OCI-LY1 (cell line): ENCODE data around the gene MRPL43.

Experiments
- H2AFZ ChIP-seq: fragments of 200-600 bp; sonication (generic), shearing (Covaris generic); 2 replicates; pipeline ENCODE4 v1.6.0; 2014; ENCODE audit warnings: antibody characterized with exemption, mild to moderate bottlenecking, low read length
- H3F3A ChIP-seq: fragments of 200-600 bp; sonication (generic), shearing (Covaris generic); 2 replicates; pipeline ENCODE4 v1.6.0; 2014; ENCODE audit warnings: mild to moderate bottlenecking, antibody characterized with exemption, low read length, moderate library complexity; ENCODE audit not compliant: insufficient read depth
- H3K27ac ChIP-seq: fragments of 200-600 bp; sonication (generic); 2 replicates; pipeline ENCODE4 v1.5.1; 2014; ENCODE audit warnings: low read length, mixed run types, mild to moderate bottlenecking, low read depth; ENCODE audit not compliant: poor library complexity, severe bottlenecking
- H3K27me3 ChIP-seq: fragments of 200-600 bp; sonication (generic); 2 replicates; pipeline ENCODE4 v1.6.0; 2014; ENCODE audit warnings: antibody characterized with exemption, mild to moderate bottlenecking, low read length, moderate library complexity; ENCODE audit not compliant: insufficient read depth
- H3K36me3 ChIP-seq: fragments of 200-600 bp; sonication (generic); 2 replicates; pipeline ENCODE4 v1.6.1; 2014; ENCODE audit warnings: mild to moderate bottlenecking, antibody characterized with exemption, low read length, moderate library complexity, mixed read lengths; ENCODE audit not compliant: insufficient read depth
- H3K4me1 ChIP-seq: fragments of 200-600 bp; sonication (generic); 2 replicates; pipeline ENCODE4 v1.5.1; 2014; ENCODE audit warnings: mild to moderate bottlenecking, low read length, moderate library complexity; ENCODE audit not compliant: insufficient read depth, severe bottlenecking
- H3K4me2 ChIP-seq: fragments of 200-600 bp; sonication (generic), shearing (Covaris generic); 2 replicates; pipeline ENCODE4 v1.6.1; 2014; ENCODE audit warnings: low read length
- H3K4me3 ChIP-seq: fragments of 200-600 bp; sonication (generic); 2 replicates; pipeline ENCODE4 v1.5.1; 2014; ENCODE audit warnings: low read length, low read depth, mild to moderate bottlenecking, mixed read lengths; ENCODE audit not compliant: poor library complexity, severe bottlenecking
- H3K79me2 ChIP-seq: fragments of 200-600 bp; shearing (Covaris generic); 2 replicates; pipeline ENCODE4 v1.6.1; 2016; ENCODE audit warnings: mixed run types, low read length, mixed read lengths; ENCODE audit not compliant: insufficient read depth
- H3K9ac ChIP-seq: fragments of 200-600 bp; sonication (generic), shearing (Covaris generic); 2 replicates; pipeline ENCODE4 v1.6.1; 2014; ENCODE audit warnings: mild to moderate bottlenecking, low read length, mixed read lengths
- H3K9me2 ChIP-seq: fragments of 200-600 bp; sonication (generic), shearing (Covaris generic); 2 replicates; pipeline ENCODE4 v1.6.1; 2014; ENCODE audit warnings: low read depth, mild to moderate bottlenecking, low read length, mixed read lengths
- H3K9me3 ChIP-seq: fragments of 200-600 bp; shearing (Covaris generic); 2 replicates; pipeline ENCODE4 v1.6.1; 2014; ENCODE audit warnings: low read length, mixed read lengths
- H4K20me1 ChIP-seq: fragments of 200-600 bp; sonication (generic), shearing (Covaris generic); 2 replicates; pipeline ENCODE4 v1.6.0; 2016; ENCODE audit warnings: mild to moderate bottlenecking, low read length; ENCODE audit not compliant: insufficient read depth
- CTCF ChIP-seq: fragments of 200-600 bp; sonication (generic), shearing (Covaris generic); IDR thresholded peaks from 2 replicates; pipeline ENCODE4 v1.5.1; 2017; ENCODE audit warnings: mild to moderate bottlenecking, antibody characterized with exemption, low read length, moderate library complexity, mixed read lengths
- EZH2 ChIP-seq: fragments of 200-600 bp; sonication (generic), shearing (Covaris generic); IDR thresholded peaks from 2 replicates; pipeline ENCODE4 v1.8.0; 2017; ENCODE audit warnings: borderline replicate concordance, mixed run types, mild to moderate bottlenecking, antibody characterized with exemption, low read length, moderate library complexity, mixed read lengths

Gene MRPL43

DNA sequence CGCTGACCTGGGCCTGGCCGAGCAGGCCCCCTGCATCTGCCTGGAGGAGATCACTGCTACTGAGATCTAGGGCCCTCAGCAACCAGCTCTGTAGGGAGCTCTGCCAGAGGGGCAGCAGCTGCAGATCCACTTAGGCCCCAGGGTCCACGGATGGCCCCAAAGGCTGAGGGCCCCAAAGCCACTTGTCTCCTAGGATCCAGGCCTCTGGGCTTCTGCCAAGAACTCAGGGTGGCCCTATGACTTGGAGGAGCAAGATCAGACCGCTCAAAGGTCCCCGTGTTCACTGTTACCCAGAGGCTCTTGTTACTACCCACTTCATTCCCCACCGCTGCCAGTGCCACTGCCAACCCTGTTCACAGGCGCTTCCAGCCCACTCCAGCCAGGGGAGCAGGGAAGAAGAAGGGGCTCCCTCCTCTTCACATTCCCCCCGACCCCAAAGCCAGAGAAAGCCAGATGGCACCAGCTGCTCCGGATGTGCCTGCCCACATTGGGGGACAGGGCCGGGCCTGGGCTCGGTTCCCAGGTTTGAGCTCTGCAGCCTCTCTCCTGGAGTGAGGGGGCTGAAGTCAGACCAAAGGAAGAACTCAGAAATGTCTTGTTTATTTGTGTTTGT is 19.9 kb upstream of the MRPL43 start:
- Histone ChIP-seq H4K20me1 (no peaks in the 10 kb centered on the region), H2AFZ (no peak overlapping the region), H3K9me2 (no peaks in the 10 kb centered on the region), H3K36me3 (no peaks in the 10 kb centered on the region), H3K27me3 (no peaks in the 10 kb centered on the region), H3K9ac (no peak overlapping the region), H3K4me3 (no peak overlapping the region), H3K79me2 (no peaks in the 10 kb centered on the region), H3K4me2 (no peak overlapping the region), H3F3A (no peaks in the 10 kb centered on the region), H3K9me3 (no peaks in the 10 kb centered on the region), H3K4me1 (no peaks in the 10 kb centered on the region), H3K27ac (no peak overlapping the region)
- TF ChIP-seq CTCF: no peak
- no peak for TF ChIP-seq EZH2

- H4K20me1 ChIP-seq: no peaks in the 10 kb centered on the region
- no peaks in the 10 kb centered on the region for H3K79me2 ChIP-seq
- H2AFZ ChIP-seq: no peak overlapping the region
- TF ChIP-seq CTCF: no peak
- TF ChIP-seq EZH2: no peak
- no peaks in the 10 kb centered on the region for H3K27me3 ChIP-seq
- H3K9ac ChIP-seq: no peak overlapping the region
- H3K27ac ChIP-seq: no peak overlapping the region
- H3K4me1 ChIP-seq: no peaks in the 10 kb centered on the region
- H3K4me3 ChIP-seq: no peak overlapping the region
- no peak overlapping the region for H3K4me2 ChIP-seq
- no peaks in the 10 kb centered on the region for H3K9me3 ChIP-seq
- H3F3A ChIP-seq: no peaks in the 10 kb centered on the region
- H3K36me3 ChIP-seq: no peaks in the 10 kb centered on the region
- H3K9me2 ChIP-seq: no peaks in the 10 kb centered on the region
Measured at GRCh38 chr10:101006593-101007098, 19.3 kb upstream of the MRPL43 start.

DNA sequence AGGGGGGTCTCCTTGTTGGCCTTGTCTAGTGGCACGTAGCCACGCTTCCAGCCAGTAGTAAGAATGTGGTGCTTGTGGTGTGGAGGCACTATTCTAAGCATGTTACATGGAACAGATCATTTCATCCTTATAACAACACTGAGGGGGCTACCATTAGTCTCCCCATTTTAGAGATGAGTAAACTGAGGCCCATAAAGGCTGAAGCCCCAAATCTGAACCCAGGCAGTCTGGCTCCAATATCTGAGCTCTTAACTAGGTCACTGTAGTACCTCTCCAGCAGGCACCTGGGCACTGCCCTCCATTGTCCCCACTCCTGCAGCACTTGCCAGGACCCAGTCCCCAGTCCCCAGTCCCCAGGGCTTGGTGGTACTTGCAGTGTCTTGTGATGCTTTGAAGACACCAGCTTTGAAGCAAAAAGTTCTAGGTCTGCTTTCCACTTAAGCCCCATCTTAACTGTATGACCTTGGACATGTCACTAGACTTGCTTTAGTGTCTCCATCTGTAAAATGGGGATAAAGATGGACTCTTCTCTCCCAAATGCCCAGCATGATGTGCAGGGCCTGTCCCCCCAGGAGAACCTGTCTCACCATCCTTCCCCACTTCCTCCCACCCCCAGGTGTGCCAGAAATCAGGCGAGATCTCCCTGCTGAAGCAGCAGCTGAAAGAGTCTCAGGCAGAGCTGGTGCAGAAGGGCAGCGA is 18.7 kb upstream of the MRPL43 start:
- Histone ChIP-seq H3K4me3 (no peak overlapping the region), H3K27ac (no peak overlapping the region), H4K20me1 (no peaks in the 10 kb centered on the region), H3K9me2 (no peaks in the 10 kb centered on the region), H3K36me3 (no peaks in the 10 kb centered on the region), H3K27me3 (no peaks in the 10 kb centered on the region), H3F3A (no peaks in the 10 kb centered on the region), H3K79me2 (no peaks in the 10 kb centered on the region), H2AFZ (no peak overlapping the region), H3K4me1 (no peaks in the 10 kb centered on the region), H3K9me3 (no peaks in the 10 kb centered on the region), H3K4me2 (no peak overlapping the region), H3K9ac (no peak overlapping the region)
- TF ChIP-seq EZH2 (no peak), CTCF (no peak)
